ENCODE measurements around the gene RSU1.
"Not testable (repeated sequence)": the region's sequence is repeated elsewhere in the genome, so short reads cannot be mapped to it uniquely, and the experiment has no call there.

RSU1 gene

GRCh38 chr10:16835228-16835627 lies 18.0 kb upstream of the RSU1 start:
- H3K27ac Mint-ChIP-seq: no peak overlapping the region
- DNase-seq (ENCODE audit: low spot score in 2 of 2) (no peak), ATAC-seq (peak; percentile 54)
- no peaks in the 10 kb centered on the region for H3K9me3 Mint-ChIP-seq
- H3K4me3 Mint-ChIP-seq: no peak overlapping the region
- H3K36me3 Mint-ChIP-seq: no peaks in the 10 kb centered on the region
- H3K4me1 Mint-ChIP-seq: peaks cover 14% of the 10 kb centered on the region

DNA sequence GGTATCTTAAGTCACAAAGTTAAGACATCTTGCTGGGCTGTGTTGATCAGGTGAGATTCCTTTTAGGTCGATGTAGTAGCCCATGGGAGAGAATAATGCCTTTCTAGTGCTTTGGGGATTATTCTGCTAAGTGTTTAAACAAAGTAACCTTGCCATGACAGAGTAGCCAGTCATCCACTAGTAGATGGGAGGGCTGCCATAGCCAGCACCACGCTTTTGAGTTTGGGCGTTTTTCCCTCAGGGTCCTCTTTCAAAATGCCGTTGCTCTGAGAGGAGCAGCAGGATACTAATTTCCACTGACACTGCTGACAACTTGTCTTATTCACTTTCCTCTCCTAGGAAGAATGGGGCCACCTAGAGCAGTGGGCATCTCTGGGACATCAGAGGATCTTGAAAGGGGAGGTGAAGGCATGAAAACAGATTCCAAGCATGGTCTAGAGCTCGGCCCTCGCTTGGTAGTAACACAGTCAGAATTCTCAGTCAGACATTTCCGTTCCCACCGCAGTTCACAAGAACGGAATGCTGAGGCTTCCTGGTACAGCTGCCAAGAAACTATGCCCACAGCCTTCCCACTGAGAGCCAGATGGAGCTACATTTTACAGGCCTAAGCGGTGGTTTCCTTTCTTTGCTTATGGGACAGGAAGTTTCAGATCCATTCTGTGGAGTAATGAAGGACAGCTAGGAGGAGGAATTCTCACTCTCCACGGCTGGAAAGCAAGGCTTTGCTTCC lies 15.3 kb upstream of the RSU1 start:
- Mint-ChIP-seq H3K4me3 (no peak overlapping the region), H3K36me3 (no peaks in the 10 kb centered on the region), H3K4me1 (peaks cover 10% of the 10 kb centered on the region), H3K9me3 (no peaks in the 10 kb centered on the region), H3K27ac (no peak overlapping the region)
- no peak for DNase-seq (ENCODE audit: low spot score in 2 of 2)
- ATAC-seq: no peak

DNA sequence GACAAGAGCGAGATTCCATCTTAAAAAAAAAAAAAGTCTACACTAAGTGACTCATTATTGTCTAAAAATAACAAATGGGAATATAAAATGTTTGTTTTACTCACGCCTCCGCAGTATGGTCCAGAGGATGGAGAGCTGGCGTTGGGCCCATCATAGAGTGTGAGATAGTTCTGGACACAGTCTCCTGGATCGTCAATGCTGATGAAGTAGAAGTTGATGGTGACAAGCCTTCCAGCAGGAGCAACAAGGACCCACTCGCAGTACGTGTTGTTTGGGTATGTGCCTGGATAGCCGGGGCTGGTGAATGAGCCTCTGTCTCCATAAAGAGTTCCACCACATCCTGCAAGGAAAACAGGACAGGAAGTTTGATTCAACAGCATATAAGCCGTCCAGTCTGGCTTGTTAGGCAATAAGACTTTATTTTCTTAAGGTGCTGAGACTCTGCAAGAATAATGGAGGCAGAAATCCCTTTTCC lies 11.5 kb upstream of the RSU1 start:
- Mint-ChIP-seq H3K27ac (no peak overlapping the region), H3K36me3 (no peaks in the 10 kb centered on the region), H3K4me3 (no peak overlapping the region), H3K4me1 (no peaks in the 10 kb centered on the region), H3K9me3 (no peaks in the 10 kb centered on the region)
- DNase-seq (ENCODE audit: low spot score in 2 of 2) (no peak), ATAC-seq (no peak)

- Mint-ChIP-seq H3K27ac (no peak overlapping the region), H3K9me3 (no peaks in the 10 kb centered on the region), H3K4me1 (no peaks in the 10 kb centered on the region), H3K36me3 (no peaks in the 10 kb centered on the region), H3K4me3 (no peak overlapping the region)
- ATAC-seq: peak; percentile 78
- peak; percentile 40 to 72 for DNase-seq (ENCODE audit: low spot score in 2 of 2)
Observed at GRCh38 chr10:16828114-16828568, 10.9 kb upstream of the RSU1 start.

DNA sequence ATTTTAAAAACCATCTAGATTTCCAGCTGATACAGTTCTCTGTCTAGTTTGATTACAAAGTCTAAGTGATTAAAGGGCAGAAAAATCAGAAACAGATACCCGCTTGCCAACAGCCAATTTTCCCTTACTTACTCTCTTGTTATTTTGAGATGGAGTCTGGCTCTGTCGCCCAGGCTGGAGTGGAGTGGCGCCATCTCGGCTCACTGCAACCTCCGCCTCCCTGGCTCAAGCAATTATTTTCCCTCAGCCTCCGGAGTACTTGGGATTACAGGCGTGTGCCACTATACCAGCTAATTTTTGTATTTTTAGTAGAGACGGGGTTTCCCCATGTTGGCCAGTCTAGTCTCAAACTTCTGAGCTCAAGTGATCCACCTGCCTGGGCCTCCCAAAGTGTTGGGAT lies 10.2 kb upstream of the RSU1 start:
- DNase-seq (ENCODE audit: low spot score in 2 of 2); H3K4me3 Mint-ChIP-seq: not testable (repeated sequence)

DNA sequence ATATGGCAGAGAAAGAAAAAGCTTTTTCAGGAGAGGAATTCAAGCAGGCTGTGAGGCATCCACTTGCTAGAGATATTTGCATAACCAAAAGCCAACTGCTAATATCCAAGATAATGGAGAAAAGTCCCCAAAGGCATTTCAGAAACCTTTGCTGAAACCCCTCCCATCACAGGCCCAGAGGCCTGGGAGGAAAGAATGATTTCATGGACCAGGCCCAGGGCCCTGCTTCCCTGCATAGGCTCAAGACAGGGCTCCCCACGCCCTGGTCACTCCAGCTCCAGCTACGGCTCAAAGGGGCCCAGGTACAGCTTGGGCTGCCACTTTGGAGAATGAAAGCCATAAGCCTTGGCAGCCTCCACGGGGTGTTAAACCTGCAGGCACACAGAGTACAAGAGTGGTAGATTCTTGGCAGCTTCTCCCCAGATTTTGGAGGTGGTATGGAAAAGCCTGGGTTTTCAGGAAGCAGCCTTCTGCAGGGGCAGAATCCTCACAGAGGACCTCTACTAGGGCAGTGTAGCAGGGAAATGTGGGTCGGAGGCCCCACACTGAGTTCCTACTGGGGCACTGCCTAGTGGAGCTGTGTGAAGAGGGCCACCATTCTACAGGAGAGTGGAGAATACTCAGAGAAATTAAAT lies 5.6 kb upstream of the RSU1 start:
- ATAC-seq (no peak), DNase-seq (ENCODE audit: low spot score in 2 of 2) (no peak)
- Mint-ChIP-seq H3K4me3 (no peak overlapping the region), H3K27ac (no peak overlapping the region), H3K4me1 (no peaks in the 10 kb centered on the region), H3K36me3 (peaks cover 2% of the 10 kb centered on the region), H3K9me3 (peaks cover 4% of the 10 kb centered on the region)

More for the DNA sequence above, 10.2 kb upstream of the RSU1 start:
- not testable (repeated sequence) for ATAC-seq, H3K27ac Mint-ChIP-seq, H3K36me3 Mint-ChIP-seq, H3K9me3 Mint-ChIP-seq, H3K4me1 Mint-ChIP-seq

DNA sequence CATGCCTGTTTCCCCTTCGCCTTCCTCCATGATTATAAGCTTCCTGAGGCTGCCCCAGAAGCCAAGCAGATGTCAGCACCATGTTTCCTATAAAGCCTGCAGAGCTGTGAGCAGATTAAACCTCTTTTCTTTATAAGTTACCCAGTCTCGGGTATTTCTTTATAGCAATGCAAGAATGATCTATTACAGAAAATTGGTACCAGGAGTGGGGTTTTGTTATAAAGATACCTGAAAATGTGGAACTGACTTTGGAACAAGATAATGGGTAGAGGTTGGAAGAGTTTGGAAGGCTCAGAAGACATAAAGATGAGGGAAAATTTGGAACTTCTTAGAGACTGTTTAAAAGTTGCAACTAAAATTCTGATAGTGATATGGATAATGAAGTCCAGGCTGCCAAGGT lies 4.8 kb upstream of the RSU1 start:
- Mint-ChIP-seq H3K36me3 (peaks cover 10% of the 10 kb centered on the region), H3K9me3 (peaks cover 4% of the 10 kb centered on the region), H3K27ac (no peak overlapping the region), H3K4me1 (peaks cover 6% of the 10 kb centered on the region), H3K4me3 (no peak overlapping the region)
- DNase-seq (ENCODE audit: low spot score in 2 of 2) (no peak), ATAC-seq (no peak)

- DNase-seq (ENCODE audit: low spot score in 2 of 2): no peak
- no peak for ATAC-seq
- peaks cover 11% of the 10 kb centered on the region for H3K36me3 Mint-ChIP-seq
Observed at GRCh38 chr10:16820421-16820820, 3.2 kb upstream of the RSU1 start.

GRCh38 chr10:16820018-16820417 lies 2.8 kb upstream of the RSU1 start:
- no peak for ATAC-seq
- DNase-seq (ENCODE audit: low spot score in 2 of 2): no peak
- Mint-ChIP-seq H3K4me1 (peaks cover 22% of the 10 kb centered on the region), H3K27ac (no peak overlapping the region), H3K36me3 (peaks cover 11% of the 10 kb centered on the region), H3K9me3 (peaks cover 4% of the 10 kb centered on the region), H3K4me3 (no peak overlapping the region)

More at GRCh38 chr10:16820421-16820820, 3.2 kb upstream of the RSU1 start:
- Mint-ChIP-seq H3K27ac (no peak overlapping the region), H3K9me3 (peaks cover 4% of the 10 kb centered on the region), H3K4me1 (peaks cover 18% of the 10 kb centered on the region), H3K4me3 (no peak overlapping the region)

- ATAC-seq (no peak), DNase-seq (ENCODE audit: low spot score in 2 of 2) (peak in 1 of 2 donors; percentile 43)
- peaks cover 15% of the 10 kb centered on the region for H3K36me3 Mint-ChIP-seq
- H3K4me1 Mint-ChIP-seq: peaks cover 26% of the 10 kb centered on the region
- H3K4me3 Mint-ChIP-seq: no peak overlapping the region
- H3K27ac Mint-ChIP-seq: no peak overlapping the region
- H3K9me3 Mint-ChIP-seq: peaks cover 4% of the 10 kb centered on the region
Observed at GRCh38 chr10:16819436-16819835, 2.2 kb upstream of the RSU1 start.

- Mint-ChIP-seq H3K36me3 (peaks cover 19% of the 10 kb centered on the region), H3K27ac (no peak overlapping the region), H3K4me1 (peaks cover 26% of the 10 kb centered on the region), H3K4me3 (no peak overlapping the region), H3K9me3 (peaks cover 4% of the 10 kb centered on the region)
- ATAC-seq (no peak), DNase-seq (ENCODE audit: low spot score in 2 of 2) (peak in 1 of 2 donors; percentile 47)
Observed at GRCh38 chr10:16819026-16819425, 1.8 kb upstream of the RSU1 start.

DNA sequence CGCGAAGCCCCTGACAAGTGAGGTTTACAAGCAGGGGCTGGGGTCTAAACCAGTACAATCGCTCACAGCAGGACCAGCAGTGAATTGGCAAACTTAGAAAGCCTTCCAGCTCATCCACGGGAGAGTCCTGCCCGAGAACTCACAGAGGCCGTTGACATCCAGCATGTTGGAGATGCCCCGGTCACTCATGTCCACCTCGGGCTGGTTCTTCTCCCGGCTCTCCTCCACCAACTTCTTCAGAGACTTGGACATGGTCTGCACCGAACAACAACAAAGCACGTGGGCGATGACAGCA lies 447 bp downstream of the RSU1 start:
- H3K4me3 Mint-ChIP-seq: peak overlapping the region; percentile 88
- H3K4me1 Mint-ChIP-seq: peaks cover 28% of the 10 kb centered on the region
- DNase-seq (ENCODE audit: low spot score in 2 of 2) (no peak), ATAC-seq (no peak)
- peak overlapping the region; percentile 96 for H3K27ac Mint-ChIP-seq
- H3K36me3 Mint-ChIP-seq: peaks cover 29% of the 10 kb centered on the region
- H3K9me3 Mint-ChIP-seq: no peaks in the 10 kb centered on the region

- Mint-ChIP-seq H3K4me1 (peaks cover 32% of the 10 kb centered on the region), H3K4me3 (peak overlapping the region; percentile 88), H3K36me3 (peaks cover 31% of the 10 kb centered on the region), H3K27ac (peak overlapping the region; percentile 96), H3K9me3 (no peaks in the 10 kb centered on the region)
- ATAC-seq (no peak), DNase-seq (ENCODE audit: low spot score in 2 of 2) (peak in 1 of 2 donors; percentile 50)
Observed at GRCh38 chr10:16816171-16816570, 1.1 kb downstream of the RSU1 start.

GRCh38 chr10:16814012-16814411 lies 3.2 kb downstream of the RSU1 start:
- DNase-seq (ENCODE audit: low spot score in 2 of 2): no peak
- no peak overlapping the region for H3K4me3 Mint-ChIP-seq
- no peak overlapping the region for H3K27ac Mint-ChIP-seq
- peaks cover 32% of the 10 kb centered on the region for H3K4me1 Mint-ChIP-seq
- H3K9me3 Mint-ChIP-seq: no peaks in the 10 kb centered on the region
- no peak for ATAC-seq
- H3K36me3 Mint-ChIP-seq: peaks cover 31% of the 10 kb centered on the region

DNA sequence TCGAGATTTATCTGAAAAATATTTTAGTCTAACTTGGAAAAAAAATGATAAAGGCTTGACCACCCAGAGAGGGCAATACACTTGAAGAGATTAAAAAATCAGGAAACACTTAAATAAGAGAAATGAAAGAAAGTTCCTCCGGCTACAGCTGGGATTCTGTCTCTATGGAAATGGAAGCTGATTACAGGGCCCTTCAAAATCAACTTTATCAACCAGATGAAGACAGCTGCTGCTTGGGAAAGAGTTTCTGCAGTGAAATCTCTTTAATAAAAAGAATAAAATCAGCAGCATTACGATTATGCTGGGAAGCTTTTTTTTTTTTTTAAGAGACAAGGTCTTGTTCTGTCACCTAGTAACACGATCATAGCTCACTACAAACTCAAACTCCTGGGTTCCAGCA lies 4.5 kb downstream of the RSU1 start:
- H3K27ac Mint-ChIP-seq: no peak overlapping the region
- ATAC-seq (no peak), DNase-seq (ENCODE audit: low spot score in 2 of 2) (no peak)
- H3K4me3 Mint-ChIP-seq: no peak overlapping the region
- H3K36me3 Mint-ChIP-seq: peaks cover 28% of the 10 kb centered on the region
- no peaks in the 10 kb centered on the region for H3K9me3 Mint-ChIP-seq
- peaks cover 32% of the 10 kb centered on the region for H3K4me1 Mint-ChIP-seq

DNA sequence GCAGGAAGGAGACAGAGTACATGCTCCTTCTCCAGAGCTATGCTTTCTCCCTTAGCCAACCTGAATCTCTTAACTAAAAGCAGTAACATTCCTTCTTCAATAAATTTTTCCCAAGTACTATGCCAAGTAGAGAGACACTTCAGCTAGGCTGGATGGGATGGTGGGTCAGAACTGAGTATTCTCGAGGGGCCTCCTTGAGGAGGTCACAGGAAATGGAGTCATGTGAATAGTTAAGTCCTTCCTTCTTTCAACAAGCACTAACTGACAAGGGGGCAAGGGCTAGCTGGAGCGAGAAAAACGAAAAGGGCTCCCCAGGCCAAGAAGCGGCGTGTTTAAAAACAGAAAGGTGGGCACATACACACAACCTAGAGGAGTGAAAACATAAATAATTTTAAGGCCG lies 5.5 kb downstream of the RSU1 start:
- Mint-ChIP-seq H3K36me3 (peaks cover 20% of the 10 kb centered on the region), H3K27ac (peak overlapping the region; percentile 82), H3K4me3 (no peak overlapping the region), H3K4me1 (peaks cover 25% of the 10 kb centered on the region), H3K9me3 (no peaks in the 10 kb centered on the region)
- DNase-seq (ENCODE audit: low spot score in 2 of 2): peak in 1 of 2 donors; percentile 42
- no peak for ATAC-seq

All from stimulated activated effector memory CD8-positive, alpha-beta T cell treated with anti-CD3 and anti-CD28 coated beads, Interleukin-12 subunit alpha, Interleukin-12 subunit beta, amount 100 ng/mL, for 72 hours (primary cell).